GM04503 (cell line): ENCODE measurements around the gene ATP2A2.
"Not testable (repeated sequence)": the region's sequence is repeated elsewhere in the genome, so short reads cannot be mapped to it uniquely, and the experiment has no call there.

Experiments
- DNase-seq: peaks from one replicate; pipeline ENCODE4 v3.0.0-alpha.2; 2012; ENCODE audit warnings: low read depth

ATP2A2 gene

DNA sequence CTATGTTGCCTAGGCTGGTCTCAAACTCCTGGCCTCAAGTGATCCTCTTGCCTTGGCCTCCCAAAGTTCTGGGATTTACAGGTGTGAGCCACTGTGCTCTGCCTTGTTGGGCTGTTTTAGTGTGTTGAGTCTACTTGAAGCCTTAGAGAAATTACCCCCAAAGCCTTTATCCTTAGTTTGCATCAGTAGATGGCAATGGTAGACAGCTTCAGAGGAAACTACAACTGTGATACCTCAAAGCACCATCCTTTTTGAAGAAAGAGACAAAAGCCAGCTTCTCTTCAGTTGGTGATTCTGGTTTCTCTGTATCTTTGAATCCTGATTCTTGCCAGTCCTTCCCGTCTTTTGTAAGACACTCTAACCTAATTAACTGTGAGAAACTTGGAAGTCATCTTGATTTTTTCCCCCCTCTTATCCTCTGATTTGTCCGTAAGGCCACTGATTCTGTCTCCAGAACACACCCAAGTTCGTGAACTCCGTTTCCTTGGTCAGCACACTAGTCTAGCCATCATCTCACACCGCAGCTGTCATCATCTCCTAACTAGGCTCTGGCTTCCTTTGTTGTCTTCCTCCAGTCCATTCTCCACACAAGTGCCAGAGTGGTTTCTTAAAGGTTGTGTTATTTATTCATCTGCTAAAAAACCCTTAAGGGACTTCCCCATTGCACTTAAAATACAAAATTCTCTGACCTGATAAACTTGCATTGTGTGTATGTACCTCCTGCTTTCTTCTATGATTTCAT lies 20.2 kb downstream of the ATP2A2 start:
- no peak for DNase-seq

DNA sequence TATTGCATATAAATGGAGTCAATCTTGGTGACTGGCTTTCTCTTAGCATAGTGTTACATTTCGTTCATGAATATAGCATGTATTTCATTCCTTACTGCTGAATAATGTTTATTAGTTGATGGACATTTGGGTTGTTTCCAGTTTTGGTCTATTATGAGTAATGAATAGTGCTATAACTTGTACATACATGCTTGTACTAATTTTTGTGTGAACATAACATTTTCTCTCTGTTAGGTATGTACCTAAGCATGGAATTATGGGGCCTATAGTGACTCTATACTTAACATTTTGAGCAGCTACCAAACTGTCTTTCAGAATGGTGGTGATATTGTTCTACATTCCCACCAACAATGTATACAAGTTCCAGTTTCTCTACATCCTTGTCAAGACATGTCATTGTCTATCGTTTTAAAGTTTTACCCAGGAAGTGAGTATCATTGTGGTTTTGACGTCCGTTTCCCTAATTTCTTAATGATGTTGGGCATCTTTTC lies 23.1 kb downstream of the ATP2A2 start:
- no peak for DNase-seq

DNA sequence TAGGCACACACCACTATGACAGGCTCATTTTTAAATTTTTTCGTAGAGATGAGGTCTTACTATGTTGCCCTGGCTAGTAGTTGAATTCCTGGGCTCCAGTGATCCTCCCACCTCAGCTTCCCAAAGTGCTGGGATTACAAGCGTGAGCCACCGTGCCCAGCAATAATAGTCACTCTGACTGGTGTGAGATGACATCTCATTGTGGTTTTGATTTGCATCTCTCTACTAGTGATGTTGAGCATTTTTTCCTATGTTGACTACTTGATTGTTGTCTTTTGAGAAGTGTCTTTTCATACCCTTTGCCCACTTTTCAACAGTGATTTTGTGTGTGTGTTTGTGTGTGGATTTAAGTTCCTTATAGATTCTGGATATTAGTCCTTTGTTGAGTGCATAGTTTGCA lies 26.3 kb downstream of the ATP2A2 start:
- DNase-seq = no peak

DNA sequence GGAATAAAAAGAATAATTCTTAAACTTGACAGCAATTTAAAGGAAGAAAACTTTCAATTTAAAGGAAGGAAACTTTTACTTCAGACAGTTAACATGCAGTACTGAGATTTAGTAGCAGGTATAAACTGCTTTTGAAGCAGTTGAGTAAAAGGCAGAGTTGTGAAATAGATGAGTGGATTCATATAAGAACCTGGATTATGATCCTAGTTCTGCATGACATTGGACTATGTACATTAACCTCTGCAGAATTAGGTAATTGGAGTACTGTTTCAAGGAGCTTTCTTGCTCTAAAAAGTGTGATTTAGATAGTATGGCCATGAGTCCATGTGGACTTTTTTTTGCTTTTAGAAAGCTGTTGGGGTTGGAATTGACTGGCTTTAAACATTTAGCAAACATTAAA lies 29.7 kb downstream of the ATP2A2 start:
- no peak for DNase-seq

DNA sequence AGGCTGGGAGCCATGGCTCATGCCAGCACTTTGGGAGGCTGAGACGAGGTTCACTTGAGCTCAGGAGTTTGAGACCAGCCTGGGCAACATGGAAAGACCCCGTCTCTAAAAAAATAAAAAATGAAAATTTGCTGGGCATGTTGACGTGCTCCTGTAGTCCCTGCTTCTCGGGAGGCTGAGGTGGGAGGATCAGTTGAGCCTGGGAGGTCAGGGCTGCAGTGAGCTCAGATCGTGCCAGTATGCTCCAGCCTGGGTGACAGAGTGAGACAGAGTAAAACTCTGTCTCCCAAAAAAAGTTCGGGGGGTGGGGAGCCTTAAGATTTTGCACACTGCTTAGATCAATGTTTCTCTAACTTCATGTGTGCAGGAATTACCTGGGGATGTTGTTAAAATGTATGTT lies 30.9 kb downstream of the ATP2A2 start:
- no peak for DNase-seq

DNA sequence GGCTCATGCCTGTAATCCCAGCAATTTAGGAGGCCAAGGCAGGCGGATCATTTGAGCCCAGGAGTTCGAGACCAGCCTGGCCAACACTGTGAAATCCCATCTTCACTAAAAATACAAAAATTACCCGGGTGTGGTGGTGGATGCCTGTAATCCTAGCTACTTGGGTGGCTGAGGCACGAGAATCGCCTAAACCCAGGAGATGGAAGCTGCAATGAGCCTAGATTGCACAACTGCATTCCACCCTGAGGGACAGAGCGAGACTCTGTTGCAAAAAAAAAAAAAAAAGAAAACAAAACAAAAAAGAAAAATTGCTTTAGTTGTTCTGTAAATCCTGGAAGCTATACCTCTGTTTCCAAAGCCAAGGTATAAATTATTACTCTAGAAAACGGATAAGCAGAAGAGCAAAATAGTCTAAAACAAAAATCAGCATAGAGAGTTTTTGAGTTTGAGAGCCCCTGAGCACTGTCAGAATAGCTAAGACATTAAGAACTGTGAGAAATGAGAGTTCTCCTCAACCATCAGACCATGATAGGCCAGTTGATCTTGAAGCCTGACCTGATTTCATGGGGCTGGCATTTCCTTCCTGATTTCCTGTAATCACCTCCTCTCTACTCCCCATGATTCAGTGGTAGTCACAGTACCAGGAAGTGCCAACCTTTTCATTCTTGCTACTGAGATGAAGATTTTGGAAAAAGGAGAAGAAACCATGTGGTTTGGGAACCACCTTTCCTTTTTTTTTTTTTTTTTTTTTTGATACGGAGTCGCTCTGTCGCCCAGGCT lies 31.7 kb downstream of the ATP2A2 start:
- no peak for DNase-seq

DNA sequence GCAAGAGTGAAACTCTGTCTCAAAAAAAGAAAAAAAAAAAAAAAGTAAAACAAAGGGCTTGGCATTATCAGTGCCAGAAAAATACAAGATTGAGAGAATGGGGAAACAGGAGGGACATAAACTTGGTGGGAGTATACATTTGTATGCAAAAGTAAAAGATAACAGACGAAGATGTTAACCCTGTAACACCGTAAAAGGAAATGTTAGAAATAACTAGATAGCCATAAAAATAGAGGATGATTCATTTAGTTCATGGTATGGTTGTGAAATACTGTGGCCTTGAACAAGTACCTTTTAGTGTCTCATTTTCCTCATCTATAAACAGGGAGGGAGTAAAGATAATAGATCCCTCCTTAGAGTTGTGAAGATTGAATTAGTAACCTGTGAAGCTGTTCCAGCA lies 33.3 kb downstream of the ATP2A2 start:
- peak; percentile 49 for DNase-seq

DNA sequence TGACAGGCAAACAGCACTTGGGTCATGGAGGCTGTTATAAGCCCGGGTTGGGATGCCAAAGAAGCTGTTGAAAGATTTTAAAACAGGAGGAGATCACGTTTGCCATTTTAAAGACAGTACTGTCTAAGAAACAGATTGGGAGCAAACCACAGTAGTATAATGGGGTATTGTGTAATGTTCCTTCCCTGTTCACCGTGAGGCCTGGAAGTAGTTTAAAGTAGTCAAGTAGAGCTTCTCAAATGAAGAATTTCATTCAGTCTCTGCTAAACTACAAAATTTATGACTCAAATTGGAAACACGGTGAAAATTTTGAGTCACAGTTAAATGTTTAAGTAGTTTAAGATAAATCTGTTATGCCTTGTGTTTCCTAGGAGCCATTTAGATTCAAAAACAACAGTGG lies 35.8 kb downstream of the ATP2A2 start:
- peak; percentile 87 for DNase-seq

DNA sequence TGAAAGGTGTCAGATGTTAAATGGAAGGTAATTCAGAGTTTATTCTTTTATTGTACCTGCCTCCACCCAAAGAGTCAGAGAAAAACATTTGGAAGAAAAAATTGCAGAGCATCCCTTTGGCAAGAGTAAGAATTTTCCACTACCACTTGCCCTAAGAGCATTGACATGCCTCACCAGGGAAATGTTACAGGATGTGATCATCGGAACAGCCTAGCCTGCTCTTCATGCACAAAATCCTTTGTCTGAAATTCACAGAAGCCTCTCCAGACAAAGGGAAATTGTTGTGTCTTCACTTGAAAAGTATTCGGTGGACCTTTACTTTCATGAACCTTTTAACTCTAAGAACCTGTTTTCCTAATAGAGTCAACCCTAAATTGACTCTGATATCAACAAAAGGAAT lies 36.9 kb downstream of the ATP2A2 start:
- no peak for DNase-seq

DNA sequence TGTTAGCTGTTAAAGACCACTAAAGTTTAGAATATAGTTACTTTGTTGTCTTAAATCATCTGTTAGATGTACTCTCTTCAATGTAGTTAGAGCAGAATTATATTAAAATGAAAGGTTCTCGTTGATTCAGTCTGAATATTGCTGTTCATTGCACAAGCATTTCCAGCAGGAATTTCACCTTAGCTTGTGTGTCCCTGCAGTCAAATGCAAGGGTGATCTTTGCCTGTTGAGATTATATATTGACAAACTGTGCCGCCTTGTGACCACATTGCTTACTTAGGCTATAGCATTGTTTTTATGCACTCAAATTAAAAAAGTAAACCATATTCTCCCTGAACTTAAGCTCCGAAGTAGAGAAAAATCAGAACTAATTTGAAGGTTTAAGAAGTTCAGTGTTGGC lies 39.5 kb downstream of the ATP2A2 start:
- DNase-seq = no peak

DNA sequence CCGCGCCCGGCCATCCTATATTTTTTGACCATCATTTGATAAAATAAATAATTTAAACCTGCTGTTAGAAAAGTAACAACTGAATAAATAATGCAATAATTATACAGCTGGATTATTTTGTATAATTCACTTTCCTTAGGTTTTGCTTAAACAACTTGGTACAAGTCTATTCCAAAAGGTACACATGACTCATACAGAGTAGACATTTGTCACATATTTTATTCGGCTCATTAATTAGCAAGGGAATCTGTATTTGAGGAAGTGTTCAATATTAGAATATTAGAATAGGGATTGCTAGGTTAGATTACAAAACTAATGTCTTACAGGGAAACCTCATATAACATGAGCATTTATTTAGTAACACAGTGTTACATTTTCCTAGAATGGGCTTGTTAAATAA lies 48.7 kb downstream of the ATP2A2 start:
- DNase-seq = no peak

DNA sequence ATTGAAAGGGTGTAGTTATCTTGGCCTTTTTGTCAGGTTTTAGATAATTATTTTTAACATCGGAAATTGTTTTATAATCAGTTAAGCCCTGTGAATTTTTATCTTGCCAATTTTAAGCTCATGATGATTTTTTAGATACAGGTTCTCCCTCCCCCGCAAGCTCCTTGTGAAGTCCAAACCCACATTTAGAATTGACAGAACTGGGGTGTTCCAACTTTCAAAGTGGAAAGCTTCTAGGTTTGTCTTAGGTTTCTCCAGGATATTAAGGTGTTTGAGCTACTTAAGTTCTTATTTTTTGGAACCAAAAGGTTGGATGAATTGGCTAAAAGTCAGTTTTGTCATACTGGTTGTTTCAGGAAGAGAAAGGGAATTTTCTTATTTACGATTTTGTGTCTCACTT lies 49.1 kb downstream of the ATP2A2 start:
- no peak for DNase-seq

DNA sequence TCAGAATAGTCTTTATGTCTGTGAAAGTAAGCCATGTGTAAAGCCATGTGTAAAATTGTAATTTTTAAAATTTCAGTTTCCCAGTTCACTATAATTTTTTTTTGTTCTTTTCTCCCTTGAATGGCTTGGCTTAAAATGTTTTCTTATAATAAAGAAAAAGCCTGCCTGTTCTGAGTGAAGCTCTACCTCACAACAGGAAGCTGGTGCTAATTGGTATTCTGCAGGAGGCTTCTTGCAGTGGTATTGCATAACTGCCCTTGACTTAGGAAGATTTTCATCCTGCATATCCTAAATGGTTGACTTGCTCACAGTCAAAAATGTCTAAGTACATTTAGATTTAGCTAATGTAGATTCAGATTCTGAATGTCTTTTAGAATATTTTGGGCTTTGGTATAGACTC lies 49.5 kb downstream of the ATP2A2 start:
- no peak for DNase-seq

DNA sequence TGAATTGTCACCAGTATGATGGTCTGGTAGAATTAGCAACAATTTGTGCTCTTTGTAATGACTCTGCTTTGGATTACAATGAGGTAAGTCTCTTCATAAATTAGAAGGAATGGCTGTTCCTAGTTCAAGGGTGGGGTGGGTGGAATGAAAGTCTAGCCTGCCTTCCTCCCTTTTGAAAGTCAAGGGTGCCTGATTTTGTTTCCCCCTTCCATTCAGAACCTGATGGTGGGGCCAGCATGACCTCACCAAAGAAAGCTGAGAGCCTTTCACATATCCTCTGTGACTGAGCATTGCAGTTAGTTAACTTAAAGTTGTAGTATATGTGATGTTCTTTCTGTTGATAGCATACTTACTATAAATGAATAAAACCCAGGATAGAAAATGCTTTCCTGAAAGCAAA lies 52.2 kb downstream of the ATP2A2 start:
- no peak for DNase-seq

DNA sequence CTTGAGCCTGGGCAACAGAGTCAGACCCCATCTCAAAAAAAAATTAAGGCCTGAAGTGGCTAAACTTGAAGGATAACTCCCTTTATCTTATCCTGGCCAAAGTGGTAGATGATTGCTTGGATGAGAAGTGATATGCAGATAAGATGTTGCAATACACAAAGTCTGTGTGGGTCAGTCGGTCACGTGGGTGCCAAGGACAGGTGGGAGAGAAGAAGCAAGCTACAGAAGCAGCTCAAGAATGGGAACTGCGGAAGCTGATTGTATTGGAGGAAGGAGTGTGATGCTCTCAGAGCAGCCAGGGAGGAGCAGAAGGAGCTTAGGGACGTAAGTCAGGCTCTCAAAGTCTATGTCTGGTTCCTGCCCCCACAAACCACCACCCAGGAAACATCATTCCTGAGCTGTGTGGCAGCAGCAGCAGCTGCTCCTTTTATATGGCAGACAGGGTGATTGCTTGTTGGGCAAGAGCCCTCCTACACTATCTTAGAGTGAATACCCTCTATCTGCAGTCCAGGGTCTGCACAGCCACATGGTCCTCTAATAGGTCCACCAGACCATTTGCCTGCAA lies 54.5 kb downstream of the ATP2A2 start:
- DNase-seq = no peak

DNA sequence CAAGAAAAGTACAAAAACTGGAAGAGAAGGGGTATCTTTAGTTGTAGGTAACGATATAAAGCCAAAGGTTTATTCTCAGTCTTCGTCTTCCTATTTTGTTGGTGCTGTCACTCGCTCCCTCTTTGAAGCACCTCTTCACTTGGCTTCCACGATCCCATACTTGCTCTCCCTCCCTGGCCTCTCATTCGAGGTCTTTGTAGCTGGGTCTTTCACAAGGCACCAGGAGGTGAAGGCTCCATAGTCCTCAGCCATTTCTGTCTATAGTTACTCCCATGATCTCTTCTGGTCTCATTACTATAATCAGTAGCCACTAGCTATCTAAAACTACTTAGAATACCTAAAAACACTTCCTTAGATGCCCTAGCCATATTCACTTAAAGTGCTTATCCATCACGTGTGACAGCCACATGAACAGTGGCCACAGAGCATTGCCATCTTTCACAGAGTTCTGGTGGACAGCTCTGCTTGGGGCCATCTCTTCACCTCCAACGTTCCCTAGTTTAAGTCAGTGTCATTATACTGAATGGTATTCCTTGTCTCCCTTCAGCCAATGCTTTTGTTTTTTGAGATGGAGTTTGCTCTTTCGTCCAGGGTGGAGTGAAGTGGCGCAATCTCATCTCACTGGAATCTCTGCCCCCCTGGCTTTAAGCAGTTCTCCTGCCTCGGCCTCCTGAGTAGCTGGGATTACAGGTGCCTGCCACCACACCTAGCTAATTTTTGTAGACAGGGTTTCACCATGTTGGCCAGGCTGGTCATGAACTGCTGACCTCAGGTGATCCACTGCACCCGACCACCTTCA lies 57.1 kb downstream of the ATP2A2 start:
- DNase-seq = no peak

DNA sequence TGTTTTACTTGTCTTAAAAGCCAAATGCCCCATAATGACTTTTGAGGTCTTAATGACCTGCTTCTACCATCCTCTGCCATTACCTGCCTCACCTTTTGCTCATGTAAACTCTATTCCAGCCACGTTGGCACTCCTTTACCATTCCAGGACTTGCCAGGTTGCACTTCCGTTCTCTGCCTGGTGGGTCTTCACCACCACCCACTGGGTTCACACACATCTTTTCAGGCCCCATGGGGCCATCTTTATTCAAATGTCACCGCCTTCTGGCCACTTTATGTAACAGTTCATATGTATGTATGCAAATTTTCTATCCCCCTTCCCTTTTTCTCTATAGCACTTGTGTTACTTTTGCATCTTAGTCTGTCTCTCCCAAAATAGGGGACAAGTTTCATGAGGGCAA lies 57.7 kb downstream of the ATP2A2 start:
- no peak for DNase-seq

DNA sequence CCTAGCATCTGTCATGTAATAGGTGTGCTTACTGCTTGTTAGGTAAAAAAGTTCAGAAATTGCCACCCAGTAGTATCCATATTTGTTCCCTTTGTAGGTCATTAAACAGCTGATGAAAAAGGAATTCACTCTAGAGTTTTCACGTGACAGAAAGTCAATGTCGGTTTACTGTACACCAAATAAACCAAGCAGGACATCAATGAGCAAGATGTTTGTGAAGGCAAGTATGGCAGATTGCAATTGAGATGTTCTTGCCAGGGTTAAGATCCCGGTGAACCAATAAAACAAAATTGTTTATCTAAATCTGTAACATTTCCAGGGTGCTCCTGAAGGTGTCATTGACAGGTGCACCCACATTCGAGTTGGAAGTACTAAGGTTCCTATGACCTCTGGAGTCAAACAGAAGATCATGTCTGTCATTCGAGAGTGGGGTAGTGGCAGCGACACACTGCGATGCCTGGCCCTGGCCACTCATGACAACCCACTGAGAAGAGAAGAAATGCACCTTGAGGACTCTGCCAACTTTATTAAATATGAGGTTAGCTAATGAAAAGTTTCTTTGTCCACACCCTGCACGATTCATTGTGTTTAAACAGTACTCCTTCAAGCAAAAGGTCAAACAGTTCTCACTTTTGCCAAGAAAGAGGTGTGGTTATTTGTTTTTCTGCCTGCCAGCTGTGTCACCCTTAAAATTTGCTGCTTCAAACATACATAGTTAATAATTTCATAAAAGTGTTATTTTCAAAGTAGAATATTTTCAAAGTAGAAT lies 58.3 kb downstream of the ATP2A2 start:
- DNase-seq = no peak

DNA sequence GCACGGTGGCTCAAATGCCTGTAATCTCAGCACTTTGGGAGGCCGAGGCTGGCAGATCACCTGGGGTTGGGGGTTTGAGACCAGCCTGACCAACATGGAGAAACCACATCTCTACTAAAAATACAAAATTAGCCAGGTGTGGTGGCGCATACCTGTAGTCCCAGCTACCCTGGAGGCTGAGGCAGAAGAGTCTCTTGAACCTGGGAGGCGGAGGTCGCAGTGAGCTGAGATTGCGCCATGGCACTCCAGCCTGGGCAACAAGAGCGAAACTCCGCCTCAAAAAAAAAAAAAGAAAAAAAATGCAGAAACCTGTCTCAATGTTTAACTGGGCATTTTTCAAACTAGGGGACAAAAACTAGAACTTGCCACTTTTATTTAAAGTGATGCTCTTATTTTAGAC lies 59.2 kb downstream of the ATP2A2 start:
- DNase-seq = not testable (repeated sequence)

DNA sequence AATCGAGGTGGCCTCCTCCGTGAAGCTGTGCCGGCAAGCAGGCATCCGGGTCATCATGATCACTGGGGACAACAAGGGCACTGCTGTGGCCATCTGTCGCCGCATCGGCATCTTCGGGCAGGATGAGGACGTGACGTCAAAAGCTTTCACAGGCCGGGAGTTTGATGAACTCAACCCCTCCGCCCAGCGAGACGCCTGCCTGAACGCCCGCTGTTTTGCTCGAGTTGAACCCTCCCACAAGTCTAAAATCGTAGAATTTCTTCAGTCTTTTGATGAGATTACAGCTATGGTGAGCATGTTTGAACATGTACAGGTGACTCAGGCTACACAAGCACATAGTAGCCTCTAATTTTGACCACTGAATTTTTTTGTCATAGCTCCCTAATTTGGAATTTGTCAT lies 59.7 kb downstream of the ATP2A2 start:
- DNase-seq = no peak

DNA sequence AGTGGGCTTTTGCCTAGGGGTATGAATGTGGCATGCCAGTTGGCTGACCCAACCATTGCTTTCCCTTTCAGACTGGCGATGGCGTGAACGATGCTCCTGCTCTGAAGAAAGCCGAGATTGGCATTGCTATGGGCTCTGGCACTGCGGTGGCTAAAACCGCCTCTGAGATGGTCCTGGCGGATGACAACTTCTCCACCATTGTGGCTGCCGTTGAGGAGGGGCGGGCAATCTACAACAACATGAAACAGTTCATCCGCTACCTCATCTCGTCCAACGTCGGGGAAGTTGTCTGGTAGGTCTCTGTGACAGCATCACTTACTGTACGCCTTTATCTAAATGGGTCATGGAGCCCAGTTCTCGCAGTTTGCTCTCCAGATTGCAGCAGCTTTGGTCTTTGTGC lies 61.1 kb downstream of the ATP2A2 start:
- DNase-seq = no peak

DNA sequence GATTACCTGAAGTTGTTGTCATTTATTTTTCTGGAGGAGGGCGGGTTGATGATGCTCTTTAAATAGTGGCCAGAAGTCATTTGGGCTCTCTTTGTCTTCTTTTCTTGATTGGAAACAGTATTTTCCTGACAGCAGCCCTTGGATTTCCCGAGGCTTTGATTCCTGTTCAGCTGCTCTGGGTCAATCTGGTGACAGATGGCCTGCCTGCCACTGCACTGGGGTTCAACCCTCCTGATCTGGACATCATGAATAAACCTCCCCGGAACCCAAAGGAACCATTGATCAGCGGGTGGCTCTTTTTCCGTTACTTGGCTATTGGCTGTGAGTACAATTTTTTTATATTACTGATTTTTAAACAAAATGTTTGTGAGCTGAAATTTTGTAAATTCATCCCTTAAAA lies 62.1 kb downstream of the ATP2A2 start:
- DNase-seq = no peak
